Measurements from ENCODE around the gene ARHGEF9. TPM values are rescaled to one million over a fixed set of nuclear protein-coding genes. Genes with fewer than 3 reads are reported as not detected.
"Not testable (repeated sequence)": the region's sequence is repeated elsewhere in the genome, so short reads cannot be mapped to it uniquely, and the experiment has no call there.

The ARHGEF9 gene
- total and polyA plus RNA-seq, 11 donors, result 13.0 to 57.7 (median 40.2) TPM

DNA sequence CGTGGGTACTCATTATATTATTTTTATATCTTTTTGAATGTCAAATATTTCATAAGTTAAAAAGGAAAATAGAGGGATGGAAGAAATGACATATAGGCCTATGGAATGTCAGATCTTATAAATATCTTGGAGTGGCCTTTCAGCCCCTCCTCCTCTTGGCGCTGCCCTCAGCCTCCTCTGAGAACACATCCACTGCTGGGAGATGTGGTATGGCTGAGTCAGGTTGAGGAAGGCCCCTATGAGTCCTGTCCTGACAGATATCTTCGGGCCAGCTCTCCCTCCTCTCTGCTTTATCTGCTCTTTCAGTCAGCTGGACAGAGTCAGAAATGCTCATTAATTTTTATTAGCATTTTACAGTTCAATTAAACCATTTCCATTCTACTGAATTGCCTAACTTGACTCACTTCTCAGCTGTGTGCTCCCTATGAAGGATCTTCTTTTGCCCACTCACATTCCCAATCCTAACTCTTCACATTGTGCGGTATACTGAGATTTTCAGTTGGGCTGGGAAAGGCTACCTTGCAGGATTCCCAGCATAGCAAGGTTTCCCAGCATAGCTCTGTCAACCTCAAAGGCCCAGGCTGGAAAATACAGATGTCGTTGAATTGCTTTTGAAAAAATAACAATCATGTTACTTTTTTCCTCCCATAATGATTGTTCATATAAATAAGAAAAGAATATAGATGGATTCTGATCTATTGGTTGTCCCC, 128.0 kb downstream of the ARHGEF9 start:
- Histone ChIP-seq H3K9me3 (no peaks in the 10 kb centered on the region), H3K4me1 (peaks cover 0 to 20% (median 6%) of the 10 kb centered on the region in 12 donors), H3K27me3 (peaks cover 0 to 8% (median 0%) of the 10 kb centered on the region in 9 donors), H3K36me3 (peaks cover 0 to 20% (median 0%) of the 10 kb centered on the region in 9 donors), H3K27ac (peak overlapping the region in 9 of 12 donors; percentile 4 to 81 (median 62)), H3K4me3 (no peak overlapping the region)
- DNase-seq (peak in 2 of 5 donors; percentile 16 to 27), ATAC-seq (peak; percentile 40 to 68 (median 43))
- 47 to 59% (median 56%) methylated on average over 5 of the region's 5 CpGs for WGBS, 4 donors
- intact Hi-C loops (cut with DNase I), result loop anchor here in 1 of 10 donors (5.0 to 10.0 kb wide), 2 partner anchors 92 to 190 kb away; no protein-coding TSS in a partner anchor
- TF ChIP-seq, protein P1, sequence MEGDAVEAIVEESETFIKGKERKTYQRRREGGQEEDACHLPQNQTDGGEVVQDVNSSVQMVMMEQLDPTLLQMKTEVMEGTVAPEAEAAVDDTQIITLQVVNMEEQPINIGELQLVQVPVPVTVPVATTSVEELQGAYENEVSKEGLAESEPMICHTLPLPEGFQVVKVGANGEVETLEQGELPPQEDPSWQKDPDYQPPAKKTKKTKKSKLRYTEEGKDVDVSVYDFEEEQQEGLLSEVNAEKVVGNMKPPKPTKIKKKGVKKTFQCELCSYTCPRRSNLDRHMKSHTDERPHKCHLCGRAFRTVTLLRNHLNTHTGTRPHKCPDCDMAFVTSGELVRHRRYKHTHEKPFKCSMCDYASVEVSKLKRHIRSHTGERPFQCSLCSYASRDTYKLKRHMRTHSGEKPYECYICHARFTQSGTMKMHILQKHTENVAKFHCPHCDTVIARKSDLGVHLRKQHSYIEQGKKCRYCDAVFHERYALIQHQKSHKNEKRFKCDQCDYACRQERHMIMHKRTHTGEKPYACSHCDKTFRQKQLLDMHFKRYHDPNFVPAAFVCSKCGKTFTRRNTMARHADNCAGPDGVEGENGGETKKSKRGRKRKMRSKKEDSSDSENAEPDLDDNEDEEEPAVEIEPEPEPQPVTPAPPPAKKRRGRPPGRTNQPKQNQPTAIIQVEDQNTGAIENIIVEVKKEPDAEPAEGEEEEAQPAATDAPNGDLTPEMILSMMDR (IDR thresholded peaks at IDR 0.05), result no peak
- no peak for TF ChIP-seq POLR2A (IDR thresholded peaks at IDR 0.05)

- Histone ChIP-seq H3K27ac (no peak overlapping the region), H3K36me3 (peaks cover 0 to 24% (median 0%) of the 10 kb centered on the region in 9 donors), H3K4me1 (peaks cover 0 to 4% (median under 1%) of the 10 kb centered on the region in 12 donors), H3K27me3 (no peaks in the 10 kb centered on the region), H3K9me3 (no peaks in the 10 kb centered on the region), H3K4me3 (no peak overlapping the region)
- ATAC-seq, result no peak
- intact Hi-C loops (cut with DNase I), result loop anchor here in 1 of 10 donors (10.0 kb wide), 1 partner anchor 87 kb away; no protein-coding TSS in a partner anchor
- 69 to 80% (median 75%) methylated on average over 7 of the region's 7 CpGs for WGBS, 4 donors
- DNase-seq, result no peak
- TF ChIP-seq, protein P1 (IDR thresholded peaks at IDR 0.05), result no peak
- TF ChIP-seq POLR2A (IDR thresholded peaks at IDR 0.05), result no peak
Observed at GRCh38 chrX:63652086-63652765, 132.8 kb downstream of the ARHGEF9 start.

GRCh38 chrX:63645748-63646147, 139.3 kb downstream of the ARHGEF9 start:
- ATAC-seq; H3K4me1 ChIP-seq; H3K27me3 ChIP-seq; intact Hi-C loops (cut with DNase I); DNase-seq; H3K27ac ChIP-seq; H3K9me3 ChIP-seq; H3K4me3 ChIP-seq: not testable (repeated sequence)
- H3K36me3 ChIP-seq, result peaks cover 0 to 26% (median 0%) of the 10 kb centered on the region in 9 donors
- 83 to 96% (median 92%) methylated on average over 2 of the region's 2 CpGs for WGBS, 4 donors

- Histone ChIP-seq H3K4me1 (no peaks in the 10 kb centered on the region), H3K9me3 (peaks cover 0 to 11% (median 0%) of the 10 kb centered on the region in 12 donors), H3K4me3 (no peak overlapping the region), H3K27me3 (no peaks in the 10 kb centered on the region), H3K27ac (no peak overlapping the region), H3K36me3 (peaks cover 0 to 16% (median 0%) of the 10 kb centered on the region in 9 donors)
- intact Hi-C loops (cut with DNase I), result no loop called here
- ATAC-seq (peak in 3 of 4 donors; percentile 45 to 59 (median 57)), DNase-seq (no peak)
- no peak for TF ChIP-seq POLR2A (IDR thresholded peaks at IDR 0.05)
- WGBS, 4 donors, result 61 to 71% (median 67%) methylated on average over 5 of the region's 5 CpGs
Observed at GRCh38 chrX:63635750-63636149, 149.3 kb downstream of the ARHGEF9 start.

DNA sequence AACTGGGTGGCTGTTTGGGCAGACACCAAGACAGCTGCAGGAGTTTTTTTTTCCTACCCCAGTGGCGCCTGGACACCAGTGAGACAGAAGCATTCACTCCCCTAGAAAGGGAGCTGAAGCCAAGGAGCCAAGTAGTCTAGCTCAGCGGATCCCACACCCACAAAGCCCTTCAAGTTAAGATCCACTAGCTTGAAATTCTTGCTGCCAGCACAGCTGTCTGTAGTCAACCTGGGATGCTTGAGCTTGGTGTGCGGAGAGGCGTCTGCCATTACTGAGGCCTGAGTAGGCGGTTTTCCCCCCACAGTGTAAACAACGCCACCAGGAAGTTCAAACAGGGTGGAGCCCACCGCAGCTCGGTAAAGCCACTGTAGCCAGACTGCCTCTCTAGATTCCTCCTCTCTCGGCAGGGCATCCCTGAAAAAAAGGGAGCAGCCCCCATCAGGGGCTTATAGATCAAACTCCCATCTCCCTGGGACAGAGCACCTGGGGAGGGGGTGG, 171.4 kb downstream of the ARHGEF9 start:
- DNase-seq, result no peak

More for the DNA sequence above, 171.4 kb downstream of the ARHGEF9 start:
- 73 to 86% (median 79%) methylated on average over 9 of the region's 9 CpGs for WGBS, 4 donors
- Histone ChIP-seq H3K27ac (no peak overlapping the region), H3K9me3 (no peaks in the 10 kb centered on the region), H3K4me3 (no peak overlapping the region), H3K36me3 (no peaks in the 10 kb centered on the region), H3K27me3 (no peaks in the 10 kb centered on the region), H3K4me1 (no peaks in the 10 kb centered on the region)
- no peak for ATAC-seq
- intact Hi-C loops (cut with DNase I), result no loop called here
- no peak for TF ChIP-seq POLR2A (IDR thresholded peaks at IDR 0.05)
- TF ChIP-seq, protein P1 (IDR thresholded peaks at IDR 0.05), result no peak
